Lower leg skin (tissue), 3 donors: ENCODE results near the gene HMOX1.

Experiments
- POLR2A ChIP-seq, 2 donors: fragments of 450-650 bp; IDR thresholded peaks; one replicate each; pipeline ENCODE4 v1.6.1; 2016 to 2017; ENCODE audit warnings: antibody characterized with exemption in 2 of 2, mild to moderate bottlenecking in 1 of 2, moderate library complexity in 1 of 2
- TF ChIP-seq, protein P1 (sequence below), 3 donors: fragments of 450-650 bp; IDR thresholded peaks; one replicate each; pipeline ENCODE4 v1.5.1; 2016; ENCODE audit warnings: antibody characterized with exemption in 3 of 3, mild to moderate bottlenecking in 3 of 3, moderate library complexity in 2 of 3

DNA sequence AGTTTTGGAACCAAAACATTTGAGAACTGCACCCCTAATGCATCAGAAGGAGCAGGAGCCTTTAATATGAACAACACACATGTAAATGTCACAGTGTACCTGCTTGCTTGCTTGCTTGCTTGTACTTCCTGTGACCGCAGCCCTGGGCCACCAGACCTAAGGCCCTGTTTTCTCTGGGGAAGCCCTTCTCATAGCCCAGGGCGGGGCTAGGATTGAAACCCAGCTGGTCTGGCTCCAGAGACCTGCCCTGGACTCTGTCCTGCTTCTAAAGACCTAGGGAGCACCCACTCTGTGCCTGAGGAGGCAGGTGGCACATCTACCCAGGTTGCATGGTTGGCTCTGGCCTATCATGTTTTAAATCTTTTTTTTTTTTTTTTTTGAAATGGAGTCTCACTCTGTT, 11.5 kb downstream of the HMOX1 start:
- TF ChIP-seq, protein P1, sequence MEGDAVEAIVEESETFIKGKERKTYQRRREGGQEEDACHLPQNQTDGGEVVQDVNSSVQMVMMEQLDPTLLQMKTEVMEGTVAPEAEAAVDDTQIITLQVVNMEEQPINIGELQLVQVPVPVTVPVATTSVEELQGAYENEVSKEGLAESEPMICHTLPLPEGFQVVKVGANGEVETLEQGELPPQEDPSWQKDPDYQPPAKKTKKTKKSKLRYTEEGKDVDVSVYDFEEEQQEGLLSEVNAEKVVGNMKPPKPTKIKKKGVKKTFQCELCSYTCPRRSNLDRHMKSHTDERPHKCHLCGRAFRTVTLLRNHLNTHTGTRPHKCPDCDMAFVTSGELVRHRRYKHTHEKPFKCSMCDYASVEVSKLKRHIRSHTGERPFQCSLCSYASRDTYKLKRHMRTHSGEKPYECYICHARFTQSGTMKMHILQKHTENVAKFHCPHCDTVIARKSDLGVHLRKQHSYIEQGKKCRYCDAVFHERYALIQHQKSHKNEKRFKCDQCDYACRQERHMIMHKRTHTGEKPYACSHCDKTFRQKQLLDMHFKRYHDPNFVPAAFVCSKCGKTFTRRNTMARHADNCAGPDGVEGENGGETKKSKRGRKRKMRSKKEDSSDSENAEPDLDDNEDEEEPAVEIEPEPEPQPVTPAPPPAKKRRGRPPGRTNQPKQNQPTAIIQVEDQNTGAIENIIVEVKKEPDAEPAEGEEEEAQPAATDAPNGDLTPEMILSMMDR (IDR thresholded peaks at IDR 0.05), result no peak
- TF ChIP-seq POLR2A (IDR thresholded peaks at IDR 0.05), result no peak
